Activated CD4-positive, alpha-beta T cell treated with anti-CD3 and anti-CD28 coated beads, Interleukin-2, amount 50 U/mL, for 4 hours (primary cell): Measurements from ENCODE around the gene ZNF587B.
A peak's percentile ranks its signal among the peaks of the same experiment; 100 is the strongest.
"Not testable (repeated sequence)": the region's sequence is repeated elsewhere in the genome, so short reads cannot be mapped to it uniquely, and the experiment has no call there.

Source experiments
- DNase-seq, 2 experiments: peaks; one replicate each; pipeline ENCODE4 v3.0.0-alpha.2; 2020

The ZNF587B gene

DNA sequence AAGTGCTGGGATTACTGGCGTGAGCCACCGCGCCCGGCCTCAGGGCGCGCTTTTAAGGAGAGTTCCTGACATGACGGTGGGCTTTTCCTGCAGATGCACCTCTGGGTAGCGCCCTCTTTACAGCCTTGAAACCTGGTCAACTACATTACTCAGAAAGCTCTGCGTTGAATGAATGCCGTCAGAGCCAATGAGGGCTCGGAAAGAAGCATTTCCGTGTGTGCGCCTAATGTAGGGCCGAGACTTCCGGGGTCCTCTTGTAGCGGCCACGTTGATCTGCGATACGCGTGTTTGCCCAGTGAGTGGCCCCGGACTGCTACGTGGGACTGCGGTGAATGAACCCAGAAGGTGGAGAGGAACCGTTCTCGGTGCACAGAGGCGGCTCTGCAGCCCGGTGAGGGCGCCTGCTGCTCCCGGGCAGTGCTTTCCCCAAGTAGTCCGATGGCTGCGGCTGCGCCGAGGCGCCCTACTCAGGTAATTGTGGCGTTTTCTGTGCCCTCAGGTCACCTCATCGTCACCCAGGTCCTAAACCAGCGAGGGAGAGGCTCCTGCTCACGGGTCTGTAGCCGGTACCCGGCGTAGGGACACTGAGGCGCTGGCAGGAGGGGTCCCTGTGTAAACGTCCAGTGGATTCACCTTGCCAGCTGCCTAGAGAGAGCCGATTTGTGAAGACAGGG, 10.5 kb upstream of the ZNF587B start:
- peak; percentile 69 to 70 for DNase-seq

DNA sequence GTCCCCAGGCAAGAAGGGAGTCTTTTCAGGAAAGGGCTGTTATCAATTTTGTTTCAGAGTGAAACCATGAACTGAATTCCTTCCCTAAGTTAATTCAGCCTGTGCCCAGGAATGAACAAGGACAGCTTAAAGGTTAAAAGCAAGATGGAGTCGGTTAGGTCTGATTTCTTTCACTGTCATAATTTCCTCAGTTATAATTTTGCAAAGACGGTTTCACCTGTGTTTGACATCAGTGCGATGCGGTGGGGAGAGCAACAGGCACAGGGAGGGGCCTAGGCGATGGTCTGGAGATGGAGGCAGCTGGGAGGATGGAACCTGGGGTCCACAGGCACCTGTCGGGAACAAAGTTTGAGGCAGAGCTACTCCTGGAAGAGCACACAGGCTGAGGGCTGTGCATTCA, 9.5 kb upstream of the ZNF587B start:
- no peak for DNase-seq

DNA sequence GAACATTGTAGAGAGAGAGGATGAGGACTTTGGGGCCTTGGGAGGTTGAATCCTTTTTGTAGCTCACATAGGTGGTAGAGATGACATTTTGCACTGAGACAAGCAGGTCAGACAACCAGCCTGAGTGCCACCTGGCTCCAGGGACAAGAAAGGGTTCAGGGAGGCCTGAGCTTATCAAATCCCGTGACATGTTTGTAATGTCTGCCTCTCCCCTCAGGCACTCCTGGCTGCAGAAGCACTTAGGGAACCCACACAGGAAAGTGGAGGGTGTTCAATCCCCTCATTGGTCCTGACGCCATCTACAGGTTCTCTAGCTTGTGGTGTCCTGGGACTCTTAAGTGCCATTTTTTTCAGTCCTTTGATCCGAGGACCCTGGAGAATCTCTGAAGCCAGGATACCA, 9.0 kb upstream of the ZNF587B start:
- not testable (repeated sequence) for DNase-seq

DNA sequence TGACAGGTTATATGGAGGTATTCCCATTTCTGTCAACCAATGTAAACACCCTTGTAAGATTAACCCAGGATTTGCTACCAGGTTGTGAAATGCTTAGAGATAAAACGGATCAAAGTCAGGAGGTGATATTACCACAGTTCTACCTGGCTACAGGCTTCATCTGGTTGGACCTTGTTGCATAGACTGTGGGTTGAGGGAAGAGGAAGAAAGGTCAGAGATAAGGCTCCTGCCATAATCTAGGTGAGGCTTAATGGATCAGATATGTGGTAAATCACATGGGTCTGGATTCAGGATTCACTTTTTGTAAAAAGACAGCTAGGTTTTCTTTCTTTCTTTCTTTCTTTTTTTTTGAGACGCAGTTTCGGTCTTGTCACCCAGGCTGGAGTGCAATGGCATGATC, 8.6 kb upstream of the ZNF587B start:
- DNase-seq: not testable (repeated sequence)

DNA sequence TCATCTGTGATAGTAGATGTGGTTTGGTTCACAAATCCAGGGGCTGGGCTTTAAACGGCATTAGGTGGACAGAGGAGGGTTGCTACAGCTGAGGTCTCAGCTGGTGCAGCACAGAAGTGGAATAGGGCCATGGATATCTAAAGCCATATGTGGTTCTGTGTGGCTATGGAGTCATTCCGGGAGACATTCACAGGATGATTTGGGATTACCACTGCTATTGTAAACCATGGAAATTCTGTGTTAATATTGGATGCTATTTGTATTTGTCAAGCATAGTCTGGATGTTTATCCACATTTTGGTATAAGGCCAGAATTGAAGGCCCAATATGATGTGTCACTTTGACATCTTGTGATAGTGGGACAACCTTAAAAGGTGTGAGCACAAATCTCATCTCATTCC, 6.9 kb upstream of the ZNF587B start:
- DNase-seq: not testable (repeated sequence)

DNA sequence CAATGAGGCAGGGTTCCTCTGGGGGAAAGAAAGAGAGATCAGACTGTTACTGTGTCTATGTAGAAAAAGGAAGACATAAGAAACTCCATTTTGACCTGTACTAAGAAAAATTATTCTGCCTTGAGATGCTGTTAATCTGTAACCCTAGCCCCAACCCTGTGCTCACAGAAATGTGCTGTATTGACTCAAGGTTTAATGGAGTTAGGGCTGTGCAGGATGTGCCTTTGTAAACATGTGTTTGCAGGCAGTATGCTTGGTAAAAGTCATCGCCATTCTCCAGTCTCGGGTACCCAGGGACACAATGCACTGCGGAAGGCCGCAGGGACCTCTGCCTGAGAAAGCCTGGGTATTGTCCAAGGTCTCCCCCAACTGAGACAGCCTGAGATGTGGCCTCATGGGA, 6.5 kb upstream of the ZNF587B start:
- not testable (repeated sequence) for DNase-seq

DNA sequence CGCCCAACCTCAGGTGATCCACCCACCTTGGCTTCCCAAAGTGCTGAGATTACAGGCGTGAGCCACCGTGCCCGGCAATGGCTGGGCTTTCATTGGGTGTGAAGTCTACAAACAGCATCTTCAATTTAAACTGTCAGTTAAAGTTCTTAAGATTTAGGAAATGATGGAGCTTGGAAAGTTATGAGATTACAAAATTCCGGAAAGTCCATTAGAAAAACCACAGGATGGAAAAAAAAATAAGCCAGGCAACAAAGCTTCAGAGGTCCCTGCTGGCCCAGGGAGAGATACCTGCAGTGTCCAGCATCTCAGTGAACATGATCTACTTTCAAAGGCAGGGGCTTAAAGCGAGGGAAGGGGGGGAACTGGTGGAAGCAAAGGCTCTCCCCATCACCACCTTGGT, 4.6 kb upstream of the ZNF587B start:
- DNase-seq: no peak

DNA sequence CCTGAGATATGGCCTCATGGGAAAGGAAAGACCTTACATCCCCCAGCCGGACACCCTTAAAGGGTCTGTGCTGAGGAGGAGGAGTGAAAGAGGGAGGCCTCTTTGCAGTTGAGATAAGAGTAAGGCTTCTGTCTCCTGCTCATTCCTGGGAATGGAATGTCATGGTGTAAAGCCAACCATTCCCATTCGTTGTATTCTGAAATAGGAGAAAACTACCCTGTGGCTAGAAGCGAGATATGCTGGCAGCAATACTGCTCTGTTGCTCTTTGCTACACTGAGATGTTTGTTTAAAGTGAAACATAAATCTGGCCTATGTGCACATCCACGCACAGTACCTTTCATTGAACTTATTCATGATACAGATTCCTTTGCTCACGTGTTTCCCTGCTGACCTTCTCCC, 783 bp upstream of the ZNF587B start:
- DNase-seq: no peak

DNA sequence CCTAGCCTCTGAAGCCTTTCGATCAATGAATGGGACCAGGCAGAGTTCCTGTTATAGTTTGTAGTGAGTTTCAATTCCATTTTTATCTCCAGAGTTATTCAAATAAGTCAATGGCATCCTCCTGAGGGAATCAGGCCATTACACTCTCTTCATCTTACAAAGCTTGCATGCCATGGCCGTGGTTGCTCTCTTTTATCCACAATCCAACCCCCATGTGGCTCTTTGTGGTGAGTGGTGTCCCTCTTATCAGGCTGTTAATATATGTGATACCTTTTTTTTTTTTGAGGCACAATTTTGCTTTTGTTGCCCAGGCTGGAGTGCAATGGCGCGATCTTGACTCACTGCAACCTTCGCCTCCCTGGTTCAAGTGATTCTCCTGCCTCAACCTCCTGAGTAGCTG, 6.9 kb downstream of the ZNF587B start:
- DNase-seq: not testable (repeated sequence)

DNA sequence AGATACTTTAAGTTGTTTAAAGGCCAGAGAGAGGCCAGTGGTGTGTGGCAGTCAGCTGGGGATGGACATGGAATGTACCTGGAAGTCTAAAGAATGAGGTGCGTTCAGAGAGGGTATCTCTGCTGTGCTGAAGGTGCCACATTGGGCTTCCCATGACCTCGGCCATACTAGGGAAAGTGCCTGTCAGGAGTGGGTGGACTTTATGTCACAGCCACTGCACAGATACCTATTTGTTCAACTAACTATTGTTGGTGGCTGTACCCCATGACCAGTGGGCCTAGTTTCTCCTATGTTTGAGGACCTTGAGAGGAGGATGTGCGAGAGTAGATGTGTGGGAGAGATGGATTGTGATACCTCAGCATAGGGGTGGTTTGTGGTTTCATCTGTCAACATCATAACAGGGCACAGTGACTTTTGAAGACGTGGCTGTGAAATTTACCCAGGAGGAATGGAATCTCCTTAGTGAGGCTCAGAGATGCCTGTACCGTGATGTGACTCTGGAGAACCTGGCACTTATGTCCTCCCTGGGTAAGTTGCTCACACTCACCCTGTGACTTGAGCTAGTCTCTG, 8.6 kb downstream of the ZNF587B start:
- DNase-seq: not testable (repeated sequence)

DNA sequence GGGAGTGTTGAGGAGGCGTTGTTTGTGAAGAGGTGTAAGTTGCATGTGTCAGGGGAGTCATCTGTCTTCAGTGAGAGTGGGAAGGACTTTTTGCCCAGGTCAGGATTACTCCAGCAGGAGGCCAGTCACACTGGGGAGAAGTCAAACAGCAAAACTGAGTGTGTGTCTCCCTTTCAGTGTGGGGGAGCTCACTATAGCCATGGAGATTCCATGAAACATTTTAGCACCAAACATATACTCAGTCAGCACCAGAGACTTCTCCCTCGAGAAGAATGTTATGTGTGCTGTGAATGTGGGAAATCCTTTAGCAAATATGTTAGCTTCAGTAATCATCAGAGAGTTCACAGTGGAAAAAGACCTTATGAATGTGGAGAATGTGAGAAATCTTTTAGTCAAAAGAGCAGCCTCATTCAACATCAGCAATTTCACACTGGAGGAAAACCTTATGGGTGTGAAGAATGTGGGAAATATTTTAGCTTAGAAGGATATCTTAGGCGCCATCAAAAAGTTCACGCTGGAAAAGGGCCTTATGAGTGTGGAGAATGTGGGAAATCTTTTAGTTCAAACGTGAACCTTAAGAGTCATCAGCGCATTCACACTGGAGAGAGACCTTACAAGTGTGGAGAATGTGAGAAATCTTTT, 11.1 kb downstream of the ZNF587B start:
- no peak for DNase-seq

DNA sequence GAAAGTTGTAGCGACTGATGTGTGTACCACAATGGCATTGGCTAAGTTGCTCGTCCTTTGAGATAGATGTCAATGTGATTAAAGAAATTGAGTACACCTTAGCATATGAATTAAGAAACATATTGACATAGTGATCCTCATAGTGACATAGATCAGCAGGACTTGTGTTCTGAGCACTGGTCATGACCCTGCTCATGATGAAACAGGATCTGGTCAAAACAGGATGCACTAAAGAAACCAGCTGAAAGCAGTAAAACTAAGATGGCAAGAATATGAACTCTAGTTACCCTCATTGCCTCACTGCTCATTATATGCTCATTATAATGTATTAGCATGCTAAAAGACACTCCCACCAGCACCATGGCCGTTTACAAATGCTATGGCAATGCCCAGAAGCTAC, 17.1 kb downstream of the ZNF587B start:
- DNase-seq: not testable (repeated sequence)

DNA sequence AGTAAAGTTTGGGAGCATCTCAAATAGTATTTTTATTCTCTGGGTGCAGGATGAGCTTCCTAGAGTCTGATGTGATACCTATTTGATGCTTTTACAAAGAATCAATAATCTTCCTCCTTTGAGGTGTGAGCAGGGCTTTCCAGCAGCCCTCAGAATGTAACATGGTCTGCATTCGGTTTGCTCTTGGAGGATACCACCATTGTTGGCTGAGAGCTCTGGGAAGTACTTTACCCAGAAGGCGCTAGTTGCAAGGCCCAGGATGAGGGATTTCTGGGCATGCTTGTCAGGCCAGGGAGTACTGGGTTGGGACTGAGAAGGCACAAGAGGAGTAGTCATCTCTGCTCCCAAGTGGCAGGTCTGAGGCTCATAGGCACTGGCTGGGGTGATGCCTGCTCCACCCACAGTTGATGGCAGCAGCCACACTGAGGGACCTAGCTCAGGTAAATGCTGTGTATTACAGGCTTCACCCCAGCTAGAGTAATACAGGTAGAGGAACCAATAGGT, 19.1 kb downstream of the ZNF587B start:
- not testable (repeated sequence) for DNase-seq

DNA sequence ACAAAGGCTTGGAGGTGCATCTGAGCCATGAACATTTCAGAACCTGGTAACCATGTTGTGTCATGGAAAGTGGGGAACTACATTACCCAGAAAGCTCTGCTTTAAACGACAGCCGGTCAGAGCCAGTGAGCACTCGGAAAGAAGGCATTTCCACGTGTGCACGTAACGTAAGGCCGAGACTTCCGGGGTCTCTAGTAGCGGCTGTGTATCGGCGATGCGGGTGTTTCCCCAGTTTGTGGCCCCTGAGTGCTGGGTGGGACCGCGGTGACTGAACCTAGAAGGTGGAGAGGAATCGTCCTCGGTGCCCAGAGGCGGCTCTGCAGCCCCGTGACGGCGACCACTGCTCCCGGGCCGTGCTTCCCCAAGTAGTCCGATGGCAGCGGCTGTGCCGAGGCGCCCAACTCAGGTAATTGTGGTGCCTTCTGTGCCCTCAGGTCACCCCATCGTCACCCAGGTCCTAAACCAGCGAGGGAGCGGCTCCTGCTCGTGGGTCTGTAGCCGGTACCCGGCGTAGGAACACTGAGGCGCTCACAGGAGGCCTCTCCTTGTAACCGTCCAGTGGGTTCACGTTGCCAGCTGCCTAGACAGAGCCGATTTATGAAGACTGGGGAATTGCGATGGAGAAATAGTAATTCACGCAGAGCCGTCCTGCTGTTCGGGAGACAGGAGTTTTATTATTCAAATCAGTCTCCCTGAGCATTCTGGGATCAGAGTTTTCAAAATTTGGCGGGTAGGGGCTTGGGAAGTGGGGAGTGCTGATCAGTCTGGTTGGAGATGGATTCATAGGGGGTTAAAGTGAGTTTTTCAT, 19.8 kb downstream of the ZNF587B start, which contains the start of gene ZNF587:
Gene ZNF587, plus strand, starts transcription at position 194 of the 808 bp plus-strand sequence. Its CDS starts 180 bp downstream, at position 374.
- peak; percentile 70 to 71 for DNase-seq

DNA sequence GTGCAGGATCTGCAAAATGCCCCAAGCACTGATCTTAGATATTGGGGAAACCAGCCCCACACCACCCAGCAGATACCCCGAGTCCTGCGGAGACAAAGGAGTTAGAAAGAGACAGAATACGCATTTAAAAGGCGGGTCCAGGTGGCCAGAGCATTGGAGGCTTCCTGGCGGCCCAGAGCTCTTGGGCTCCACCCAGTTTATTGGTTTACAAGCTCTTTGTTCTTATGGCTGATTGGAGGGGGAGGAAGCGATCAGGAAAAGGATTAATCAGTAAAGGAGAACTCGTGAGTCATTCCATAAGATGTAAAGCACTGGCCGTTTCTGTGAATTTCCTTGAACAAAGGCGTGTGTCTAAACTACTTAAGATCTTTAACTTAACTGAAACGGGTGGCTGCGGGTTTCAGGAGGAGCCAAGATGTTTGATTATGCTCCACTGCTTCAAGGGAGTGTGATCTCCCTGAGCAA, 20.5 kb downstream of the ZNF587B start:
- DNase-seq: no peak

DNA sequence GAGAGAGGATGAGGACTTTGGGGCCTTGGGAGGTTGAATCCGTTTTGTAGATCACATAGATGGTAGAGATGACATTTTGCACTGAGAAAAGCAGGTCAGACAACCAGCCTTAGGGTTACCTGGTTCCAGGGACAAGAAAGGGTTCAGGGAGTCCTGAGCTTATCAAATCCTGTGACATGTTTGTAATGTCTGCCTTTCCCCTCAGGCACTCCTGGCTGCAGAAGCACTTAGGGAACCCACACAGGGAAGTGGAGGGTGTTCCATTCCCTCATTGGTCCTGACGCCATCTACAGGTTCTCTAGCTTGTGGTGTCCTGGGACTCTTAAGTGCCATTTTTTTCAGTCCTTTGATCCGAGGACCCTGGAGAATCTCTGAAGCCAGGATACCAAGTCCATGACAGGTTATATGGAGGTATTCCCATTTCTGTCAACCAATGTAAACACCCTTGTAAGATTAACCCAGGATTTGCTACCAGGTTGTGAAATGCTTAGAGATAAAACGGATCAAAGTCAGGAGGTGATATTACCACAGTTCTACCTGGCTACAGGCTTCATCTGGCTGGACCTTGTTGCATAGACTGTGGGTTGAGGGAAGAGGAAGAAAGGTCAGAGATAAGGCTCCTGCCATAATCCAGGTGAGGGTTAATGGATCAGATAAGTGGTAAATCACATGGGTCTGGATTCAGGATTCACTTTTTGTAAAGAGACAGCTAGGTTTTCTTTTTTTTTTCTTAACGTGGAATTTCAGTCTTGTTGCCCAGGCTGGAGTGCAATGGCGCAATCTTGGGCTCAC, 21.9 kb downstream of the ZNF587B start:
- DNase-seq: not testable (repeated sequence)

DNA sequence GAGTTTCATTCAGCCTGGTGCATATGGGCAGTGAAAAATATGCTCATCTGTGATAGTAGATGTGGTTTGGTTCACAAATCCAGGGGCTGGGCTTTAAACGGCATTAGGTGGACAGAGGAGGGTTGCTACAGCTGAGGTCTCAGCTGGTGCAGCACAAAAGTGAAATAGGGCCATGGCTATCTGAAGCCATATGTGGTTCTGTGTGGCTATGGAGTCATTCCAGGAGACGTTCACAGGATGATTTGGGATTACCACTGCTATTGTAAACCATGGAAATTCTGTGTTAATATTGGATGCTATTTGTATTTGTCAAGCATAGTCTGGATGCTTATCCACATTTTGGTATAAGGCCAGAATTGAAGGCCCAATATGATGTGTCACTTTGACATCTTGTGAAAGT, 24.0 kb downstream of the ZNF587B start:
- DNase-seq: not testable (repeated sequence)

DNA sequence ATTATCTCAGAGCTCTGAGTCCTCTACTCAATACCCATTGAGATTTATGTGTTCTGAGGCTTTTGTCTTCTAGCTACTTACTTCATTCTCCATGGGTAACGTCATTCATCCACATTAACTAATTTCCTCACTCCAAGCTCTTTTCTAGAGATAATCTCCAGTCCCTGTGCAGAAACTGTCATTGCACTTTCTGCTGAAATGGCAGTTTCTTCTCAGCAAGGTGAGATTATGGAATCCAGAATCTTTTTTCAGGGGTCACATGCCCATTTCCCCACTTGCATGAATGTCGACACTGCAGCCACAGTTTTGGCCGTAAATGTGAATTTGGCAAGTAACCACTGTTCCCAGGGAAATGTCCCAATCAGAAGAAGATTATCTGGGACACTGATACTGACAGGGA, 32.3 kb downstream of the ZNF587B start:
- DNase-seq: not testable (repeated sequence)

DNA sequence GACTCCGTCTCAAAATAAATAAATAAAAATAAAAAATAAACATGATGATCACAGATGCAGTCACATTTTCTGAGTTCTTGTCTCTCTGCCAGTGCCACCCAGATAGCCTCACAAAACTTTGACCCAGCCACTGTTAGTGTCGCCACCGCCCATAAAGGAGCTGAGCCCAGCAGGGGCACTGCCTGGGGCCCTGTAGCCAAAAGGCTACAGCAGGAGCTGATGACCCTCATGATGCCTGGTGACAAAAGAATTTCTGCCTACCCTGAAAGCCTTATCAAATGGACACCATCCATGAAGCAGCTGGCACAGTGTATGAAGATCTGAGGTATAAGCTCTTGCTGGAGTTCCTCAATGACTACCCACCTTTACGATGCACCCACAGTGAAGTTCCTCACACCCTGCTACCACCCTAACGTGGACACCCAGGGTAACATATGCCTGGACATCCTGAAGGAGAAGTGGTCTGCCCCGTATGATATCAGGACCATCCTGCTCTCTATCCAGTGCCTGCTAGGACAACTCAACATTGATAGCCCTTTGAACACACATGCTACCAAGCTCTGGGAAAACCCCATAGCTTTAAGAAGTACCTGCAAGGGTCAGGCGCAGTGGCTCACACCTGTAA, 37.9 kb downstream of the ZNF587B start:
- DNase-seq: no peak

DNA sequence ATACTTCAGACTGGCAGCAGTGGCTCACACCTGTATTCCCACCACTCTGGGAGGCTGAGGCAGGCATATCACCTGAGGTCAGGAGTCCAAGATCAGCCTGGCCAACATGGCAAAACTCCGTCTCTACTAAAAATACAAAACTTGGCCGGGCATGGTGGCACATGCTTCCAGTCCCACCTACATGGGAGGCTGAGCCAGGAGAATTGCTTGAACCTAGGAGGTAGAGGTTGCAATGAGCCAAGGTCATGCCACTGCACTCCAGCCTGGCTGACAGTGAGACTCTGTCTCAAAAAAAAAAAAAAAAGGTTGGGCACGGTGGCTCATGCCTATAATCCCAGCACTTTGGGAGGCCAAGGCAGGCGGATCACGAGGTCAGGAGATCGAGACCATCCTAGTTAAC, 39.6 kb downstream of the ZNF587B start:
- not testable (repeated sequence) for DNase-seq

DNA sequence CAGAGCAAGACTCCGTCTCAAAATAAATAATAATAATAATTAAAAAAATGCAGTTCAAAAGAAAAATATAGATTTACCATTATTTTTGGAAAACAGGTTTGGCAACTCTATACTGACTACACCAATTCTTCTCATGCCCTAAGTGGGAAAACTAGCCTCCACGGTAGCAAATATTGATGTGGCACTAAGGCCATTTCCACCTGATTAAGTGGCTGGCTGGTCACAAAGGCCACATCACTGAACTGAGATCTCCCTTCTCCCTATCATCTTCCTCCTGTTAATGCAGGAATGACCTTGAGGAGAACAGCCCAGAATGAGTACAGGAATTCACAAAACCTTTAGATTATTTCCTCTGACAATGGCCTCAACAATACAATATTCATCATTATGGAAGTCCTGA, 40.1 kb downstream of the ZNF587B start:
- DNase-seq: no peak

DNA sequence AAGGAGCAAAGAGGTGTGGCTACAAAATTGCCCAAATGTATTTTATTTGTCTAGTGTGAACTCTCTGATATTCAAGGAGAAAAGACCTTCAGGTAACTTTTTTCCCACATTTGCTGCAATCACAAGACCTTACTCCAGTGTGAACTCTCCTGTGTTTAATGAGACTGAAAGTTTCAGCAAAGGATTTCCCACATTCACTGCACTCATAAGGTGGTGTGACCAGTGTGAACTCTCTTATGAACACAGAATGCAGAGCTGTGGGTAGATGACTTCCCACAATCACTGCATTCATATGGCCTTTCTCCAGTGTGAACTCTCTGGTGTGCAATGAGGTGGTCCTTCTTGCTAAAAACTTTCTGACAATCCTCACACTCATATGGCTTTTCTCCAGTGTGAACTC, 42.4 kb downstream of the ZNF587B start:
- no peak for DNase-seq
